ENCODE measurements around the gene PREB.

The PREB gene

DNA sequence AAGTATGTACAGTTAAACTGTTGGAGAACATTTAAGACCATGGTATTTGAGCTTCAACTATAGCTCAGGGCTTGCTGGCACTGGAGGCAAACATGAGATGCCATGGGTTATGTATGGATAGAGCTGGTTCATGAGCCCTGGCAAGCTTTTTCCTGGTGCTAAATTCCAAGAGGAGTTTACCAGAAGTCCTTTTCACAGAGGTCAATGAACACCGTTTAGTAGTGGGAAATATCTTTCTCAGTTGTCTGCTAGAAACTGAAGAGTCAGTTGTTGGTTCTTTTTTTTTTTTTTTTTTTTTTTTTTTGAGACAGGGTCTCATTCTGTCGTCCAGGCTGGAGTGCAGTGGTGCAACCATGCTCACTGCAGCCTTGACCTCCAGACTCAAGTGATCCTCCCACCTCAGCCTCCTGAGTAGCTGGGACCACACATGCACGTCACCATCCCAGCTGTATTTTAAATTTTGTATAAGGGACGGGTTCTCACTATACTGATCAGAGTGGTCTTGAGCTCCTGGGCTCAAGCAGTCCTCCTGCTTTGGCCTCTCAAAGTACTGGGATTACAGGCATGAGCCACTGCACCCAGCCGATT is 46.5 kb downstream of the PREB start:
- Mint-ChIP-seq H3K36me3 (ENCODE audit: low read depth) (no peaks in the 10 kb centered on the region), H3K9me3 (no peaks in the 10 kb centered on the region), H3K4me3 (peak overlapping the region; percentile 46), H3K27ac (no peak overlapping the region), H3K4me1 (peaks cover 39% of the 10 kb centered on the region), H3K27me3 (ENCODE audit: low read depth, poor library complexity) (peaks cover 36% of the 10 kb centered on the region)
- no peak for DNase-seq
- TF ChIP-seq, protein P1, sequence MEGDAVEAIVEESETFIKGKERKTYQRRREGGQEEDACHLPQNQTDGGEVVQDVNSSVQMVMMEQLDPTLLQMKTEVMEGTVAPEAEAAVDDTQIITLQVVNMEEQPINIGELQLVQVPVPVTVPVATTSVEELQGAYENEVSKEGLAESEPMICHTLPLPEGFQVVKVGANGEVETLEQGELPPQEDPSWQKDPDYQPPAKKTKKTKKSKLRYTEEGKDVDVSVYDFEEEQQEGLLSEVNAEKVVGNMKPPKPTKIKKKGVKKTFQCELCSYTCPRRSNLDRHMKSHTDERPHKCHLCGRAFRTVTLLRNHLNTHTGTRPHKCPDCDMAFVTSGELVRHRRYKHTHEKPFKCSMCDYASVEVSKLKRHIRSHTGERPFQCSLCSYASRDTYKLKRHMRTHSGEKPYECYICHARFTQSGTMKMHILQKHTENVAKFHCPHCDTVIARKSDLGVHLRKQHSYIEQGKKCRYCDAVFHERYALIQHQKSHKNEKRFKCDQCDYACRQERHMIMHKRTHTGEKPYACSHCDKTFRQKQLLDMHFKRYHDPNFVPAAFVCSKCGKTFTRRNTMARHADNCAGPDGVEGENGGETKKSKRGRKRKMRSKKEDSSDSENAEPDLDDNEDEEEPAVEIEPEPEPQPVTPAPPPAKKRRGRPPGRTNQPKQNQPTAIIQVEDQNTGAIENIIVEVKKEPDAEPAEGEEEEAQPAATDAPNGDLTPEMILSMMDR (IDR thresholded peaks at IDR 0.05), result no peak

DNA sequence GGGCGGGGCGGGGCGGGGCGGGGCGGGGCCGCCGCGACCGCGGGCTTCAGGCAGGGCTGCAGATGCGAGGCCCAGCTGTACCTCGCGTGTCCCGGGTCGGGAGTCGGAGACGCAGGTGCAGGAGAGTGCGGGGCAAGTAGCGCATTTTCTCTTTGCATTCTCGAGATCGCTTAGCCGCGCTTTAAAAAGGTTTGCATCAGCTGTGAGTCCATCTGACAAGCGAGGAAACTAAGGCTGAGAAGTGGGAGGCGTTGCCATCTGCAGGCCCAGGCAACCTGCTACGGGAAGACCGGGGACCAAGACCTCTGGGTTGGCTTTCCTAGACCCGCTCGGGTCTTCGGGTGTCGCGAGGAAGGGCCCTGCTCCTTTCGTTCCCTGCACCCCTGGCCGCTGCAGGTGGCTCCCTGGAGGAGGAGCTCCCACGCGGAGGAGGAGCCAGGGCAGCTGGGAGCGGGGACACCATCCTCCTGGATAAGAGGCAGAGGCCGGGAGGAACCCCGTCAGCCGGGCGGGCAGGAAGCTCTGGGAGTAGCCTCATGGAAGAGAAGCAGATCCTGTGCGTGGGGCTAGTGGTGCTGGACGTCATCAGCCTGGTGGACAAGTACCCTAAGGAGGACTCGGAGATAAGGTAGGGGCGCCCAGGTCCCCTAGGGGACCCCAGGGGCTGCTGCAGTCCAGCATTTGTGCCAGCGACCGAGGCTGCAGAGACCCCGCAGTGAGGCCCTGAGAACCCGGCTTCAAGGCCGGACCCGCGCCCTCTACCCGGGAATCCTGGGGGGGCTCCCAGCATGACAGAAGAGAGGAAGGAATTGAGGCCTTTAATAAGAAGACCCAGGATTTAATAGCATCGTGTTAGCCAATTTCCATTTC is 47.5 kb downstream of the PREB start, which contains the start of gene KHK:
KHK (plus strand) TSS at position 49 of the 870 bp plus-strand sequence; CDS start at position 537, 488 bp downstream.
- H3K4me3 Mint-ChIP-seq, result peak within 1 kb of the TSS; percentile 81
- H3K27ac Mint-ChIP-seq, result no peak within 1 kb of the TSS
- H3K36me3 Mint-ChIP-seq (ENCODE audit: low read depth), result no peaks in the 10 kb centered on the region
- peaks cover 34% of the 10 kb centered on the region for H3K27me3 Mint-ChIP-seq (ENCODE audit: low read depth, poor library complexity)
- no peaks in the 10 kb centered on the region for H3K9me3 Mint-ChIP-seq
- TF ChIP-seq, protein P1 (IDR thresholded peaks at IDR 0.05), result no peak
- peak; percentile 58 for DNase-seq
- peaks cover 29% of the 10 kb centered on the region for H3K4me1 Mint-ChIP-seq

DNA sequence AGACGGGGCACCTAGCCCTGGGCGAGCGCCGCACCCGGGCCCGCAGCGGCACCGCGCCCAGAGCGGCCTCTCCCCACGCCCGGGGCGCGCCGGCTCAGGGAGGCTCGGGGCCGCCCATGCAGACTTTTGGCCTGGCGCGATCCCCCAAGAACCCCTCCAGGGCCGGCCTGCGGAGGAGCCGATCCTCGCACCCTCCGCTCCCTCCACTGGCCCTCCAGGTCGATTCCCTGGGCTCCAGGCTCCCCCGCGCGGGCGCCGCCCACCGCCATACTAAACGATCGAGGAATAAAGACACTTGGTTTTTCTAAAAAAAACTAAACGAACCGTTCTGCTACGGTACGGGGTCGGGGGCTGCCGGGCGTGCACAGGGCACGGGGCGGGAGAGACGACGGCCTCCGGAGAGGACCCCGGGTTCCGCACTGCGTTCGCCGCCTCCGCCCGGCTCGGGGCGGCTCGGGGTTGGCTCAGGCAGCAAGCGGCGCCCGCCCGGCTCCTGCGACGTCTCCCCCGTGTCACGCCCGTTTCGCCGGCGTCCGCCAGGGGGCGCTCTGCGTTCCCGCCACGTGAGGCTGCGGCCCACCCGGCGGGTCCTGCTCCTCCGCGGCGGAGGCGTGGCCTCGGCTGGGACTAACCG is 48.2 kb downstream of the PREB start:
- H3K27me3 Mint-ChIP-seq (ENCODE audit: low read depth, poor library complexity), result peaks cover 33% of the 10 kb centered on the region
- TF ChIP-seq, protein P1 (IDR thresholded peaks at IDR 0.05), result peak; percentile 73
- no peaks in the 10 kb centered on the region for H3K36me3 Mint-ChIP-seq (ENCODE audit: low read depth)
- H3K4me3 Mint-ChIP-seq, result peak overlapping the region; percentile 81
- H3K4me1 Mint-ChIP-seq, result peaks cover 31% of the 10 kb centered on the region
- DNase-seq, result peak; percentile 98
- H3K27ac Mint-ChIP-seq, result no peak overlapping the region
- no peaks in the 10 kb centered on the region for H3K9me3 Mint-ChIP-seq

- Mint-ChIP-seq H3K27ac (no peak overlapping the region), H3K36me3 (ENCODE audit: low read depth) (no peaks in the 10 kb centered on the region), H3K27me3 (ENCODE audit: low read depth, poor library complexity) (peaks cover 29% of the 10 kb centered on the region), H3K4me1 (peaks cover 36% of the 10 kb centered on the region), H3K9me3 (no peaks in the 10 kb centered on the region), H3K4me3 (peak overlapping the region; percentile 62)
- peak; percentile 54 for DNase-seq
- TF ChIP-seq, protein P1 (IDR thresholded peaks at IDR 0.05), result no peak
Observed at GRCh38 chr2:27085673-27086089, 48.8 kb downstream of the PREB start.

GRCh38 chr2:27085062-27085672 is 49.3 kb downstream of the PREB start:
- Mint-ChIP-seq H3K4me3 (peak overlapping the region; percentile 62), H3K36me3 (ENCODE audit: low read depth) (no peaks in the 10 kb centered on the region), H3K27me3 (ENCODE audit: low read depth, poor library complexity) (peaks cover 29% of the 10 kb centered on the region), H3K4me1 (peaks cover 41% of the 10 kb centered on the region), H3K27ac (no peak overlapping the region), H3K9me3 (no peaks in the 10 kb centered on the region)
- TF ChIP-seq, protein P1 (IDR thresholded peaks at IDR 0.05), result no peak
- no peak for DNase-seq
